HepG2 (cell line): ENCODE results near the gene PRH2.

Experiments used
- BHLHE40 ChIP-seq: IDR thresholded peaks from 2 replicates; pipeline ENCODE4 v1.6.1; 2011; ENCODE audit warnings: low read length, improper control_type of control experiment
- MYC ChIP-seq: sonication (generic); formaldehyde crosslinking; IDR thresholded peaks from 2 replicates; pipeline ENCODE4 v1.9.0; 2021; ENCODE audit warnings: missing genetic modification reagents, borderline replicate concordance
- NR2C2 ChIP-seq: sonication (generic); formaldehyde crosslinking; IDR thresholded peaks from 2 replicates; pipeline ENCODE4 v1.4.0; 2020; ENCODE audit warnings: missing genetic modification reagents, mild to moderate bottlenecking, moderate library complexity, borderline replicate concordance
- NR2F1 ChIP-seq, 2 experiments: fragments of 450-650 bp in 1 of 2; formaldehyde crosslinking in 1 of 2; IDR thresholded peaks; 2 replicates each; pipeline versions ENCODE4 v1.5.0 to v1.6.1; 2016 to 2020; ENCODE audit warnings: mild to moderate bottlenecking in 1 of 2, missing compliant biosample characterization in 1 of 2, missing genetic modification reagents in 1 of 2, moderate library complexity in 1 of 2
- PHF20 ChIP-seq: sonication (generic); formaldehyde crosslinking; IDR thresholded peaks from 2 replicates; pipeline ENCODE4 v1.5.0; 2020; ENCODE audit warnings: mild to moderate bottlenecking, missing genetic modification reagents
- SMAD3 ChIP-seq: sonication (generic); formaldehyde crosslinking; IDR thresholded peaks from 2 replicates; pipeline ENCODE4 v1.4.0; 2020; ENCODE audit warnings: missing genetic modification reagents
- SMAD9 ChIP-seq: sonication (generic); formaldehyde crosslinking; IDR thresholded peaks from 2 replicates; pipeline ENCODE4 v1.5.1; 2020; ENCODE audit warnings: mild to moderate bottlenecking, missing genetic modification reagents
- ZNF674 ChIP-seq: sonication (generic); formaldehyde crosslinking; IDR thresholded peaks from 2 replicates; pipeline ENCODE4 v1.5.0; 2020; ENCODE audit warnings: low read depth, mild to moderate bottlenecking, missing genetic modification reagents
- ZNF878 ChIP-seq: sonication (generic); formaldehyde crosslinking; IDR thresholded peaks from 2 replicates; pipeline ENCODE4 v1.8.1; 2023; ENCODE audit warnings: mild to moderate bottlenecking, missing genetic modification reagents, moderate library complexity
- TF ChIP-seq, protein P1 (sequence below), 2 experiments: sonication (generic) in 1 of 2; formaldehyde crosslinking in 1 of 2; IDR thresholded peaks; 2 replicates each; pipeline versions ENCODE4 v1.5.1 to v1.6.1; 2011 to 2020; ENCODE audit warnings: borderline replicate concordance in 1 of 2, low read depth in 1 of 2, low read length in 1 of 2, mild to moderate bottlenecking in 1 of 2, missing genetic modification reagents in 1 of 2, moderate library complexity in 1 of 2
- TF ChIP-seq, protein P2 (sequence below): sonication (generic); formaldehyde crosslinking; IDR thresholded peaks from 2 replicates; pipeline ENCODE4 v1.8.0; 2022; ENCODE audit warnings: mild to moderate bottlenecking, missing genetic modification reagents

DNA sequence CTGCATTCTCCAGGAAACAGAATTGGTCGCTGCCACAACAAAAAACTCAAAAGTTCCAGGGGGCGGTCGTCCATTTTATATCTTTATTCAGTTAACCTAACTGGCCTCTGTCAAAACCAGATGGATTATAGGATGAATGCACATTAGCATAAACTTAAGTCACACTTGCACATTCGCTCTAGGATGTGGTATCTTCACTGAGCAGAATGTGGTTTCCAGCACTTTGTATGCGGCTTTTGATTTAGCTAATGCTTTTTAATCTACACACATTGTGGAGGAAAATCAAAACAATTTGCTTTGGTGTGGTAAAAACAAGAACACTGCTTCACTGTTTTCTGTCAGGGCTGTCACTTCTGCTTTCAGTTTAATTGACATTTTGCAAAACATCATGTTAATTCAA lies 53.2 kb downstream of the PRH2 start:
- TF ChIP-seq ZNF878 (no peak), MYC (CRISPR knock-in tag) (no peak), PHF20 (no peak), NR2F1 (CRISPR knock-in tag; IDR thresholded peaks at IDR 0.05) (no peak), ZNF674 (CRISPR knock-in tag) (no peak), SMAD9 (CRISPR knock-in tag) (no peak), BHLHE40 (no peak), SMAD3 (CRISPR knock-in tag) (no peak), NR2C2 (no peak)
- TF ChIP-seq, protein P1, sequence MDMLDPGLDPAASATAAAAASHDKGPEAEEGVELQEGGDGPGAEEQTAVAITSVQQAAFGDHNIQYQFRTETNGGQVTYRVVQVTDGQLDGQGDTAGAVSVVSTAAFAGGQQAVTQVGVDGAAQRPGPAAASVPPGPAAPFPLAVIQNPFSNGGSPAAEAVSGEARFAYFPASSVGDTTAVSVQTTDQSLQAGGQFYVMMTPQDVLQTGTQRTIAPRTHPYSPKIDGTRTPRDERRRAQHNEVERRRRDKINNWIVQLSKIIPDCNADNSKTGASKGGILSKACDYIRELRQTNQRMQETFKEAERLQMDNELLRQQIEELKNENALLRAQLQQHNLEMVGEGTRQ (IDR thresholded peaks at IDR 0.05; ENCODE audit: low read depth, low read length): no peak
- TF ChIP-seq, protein P1 (CRISPR knock-in tag; IDR thresholded peaks at IDR 0.05; ENCODE audit: borderline replicate concordance): no peak
- TF ChIP-seq, protein P2, sequence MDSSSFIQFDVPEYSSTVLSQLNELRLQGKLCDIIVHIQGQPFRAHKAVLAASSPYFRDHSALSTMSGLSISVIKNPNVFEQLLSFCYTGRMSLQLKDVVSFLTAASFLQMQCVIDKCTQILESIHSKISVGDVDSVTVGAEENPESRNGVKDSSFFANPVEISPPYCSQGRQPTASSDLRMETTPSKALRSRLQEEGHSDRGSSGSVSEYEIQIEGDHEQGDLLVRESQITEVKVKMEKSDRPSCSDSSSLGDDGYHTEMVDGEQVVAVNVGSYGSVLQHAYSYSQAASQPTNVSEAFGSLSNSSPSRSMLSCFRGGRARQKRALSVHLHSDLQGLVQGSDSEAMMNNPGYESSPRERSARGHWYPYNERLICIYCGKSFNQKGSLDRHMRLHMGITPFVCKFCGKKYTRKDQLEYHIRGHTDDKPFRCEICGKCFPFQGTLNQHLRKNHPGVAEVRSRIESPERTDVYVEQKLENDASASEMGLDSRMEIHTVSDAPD: no peak
